ENCODE measurements around the gene LIPC.

The LIPC gene

DNA sequence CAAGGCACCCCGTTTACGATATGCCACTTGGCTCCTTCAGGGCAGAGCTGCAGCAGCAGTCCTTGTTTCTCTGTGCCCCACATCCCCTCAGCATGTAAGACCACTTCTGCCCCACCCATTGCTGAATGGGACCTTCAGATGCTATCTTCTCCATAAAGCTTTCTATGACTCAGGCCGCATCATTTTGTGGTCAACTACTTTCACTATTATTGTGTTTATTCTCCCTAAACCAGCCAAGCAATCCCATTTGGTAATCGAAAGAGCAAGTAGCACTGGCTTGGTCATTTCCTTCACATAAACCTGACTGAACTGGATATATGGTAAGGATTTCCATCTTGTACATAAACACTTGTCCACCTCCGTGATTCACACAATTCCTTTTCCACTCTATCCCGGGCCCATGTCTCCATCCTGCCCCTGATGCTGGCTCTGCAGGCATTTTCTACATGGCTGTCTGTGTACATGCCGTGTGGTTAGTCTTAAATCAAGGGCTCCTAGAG lies 25.7 kb downstream of the LIPC start:
- POLR2A ChIA-PET, result no interaction called here
- Histone ChIP-seq H3K9me3 (ENCODE audit: control insufficient read depth, insufficient read depth, low read depth, low read length) (no peaks in the 10 kb centered on the region), H3K36me3 (ENCODE audit: control insufficient read depth in 2 of 2, insufficient read depth in 1 of 2, low read length in 2 of 2) (no peaks in the 10 kb centered on the region), H3K4me3 (ENCODE audit: low read depth, low read length) (no peak overlapping the region), H3K4me1 (ENCODE audit: control insufficient read depth, insufficient read depth, low read length) (no peaks in the 10 kb centered on the region), H3K27ac (ENCODE audit: extremely low read depth, low read depth, low read length) (no peak overlapping the region)
- TF ChIP-seq ZNF214 (tag by site-specific recombination; IDR thresholded peaks at IDR 0.05; ENCODE audit: borderline replicate concordance), result no peak
- TF ChIP-seq ZNF404 (tag by site-specific recombination; IDR thresholded peaks at IDR 0.05), result no peak
- no peak for TF ChIP-seq ZFP37 (tag by site-specific recombination; IDR thresholded peaks at IDR 0.05)
- TF ChIP-seq, protein P1, sequence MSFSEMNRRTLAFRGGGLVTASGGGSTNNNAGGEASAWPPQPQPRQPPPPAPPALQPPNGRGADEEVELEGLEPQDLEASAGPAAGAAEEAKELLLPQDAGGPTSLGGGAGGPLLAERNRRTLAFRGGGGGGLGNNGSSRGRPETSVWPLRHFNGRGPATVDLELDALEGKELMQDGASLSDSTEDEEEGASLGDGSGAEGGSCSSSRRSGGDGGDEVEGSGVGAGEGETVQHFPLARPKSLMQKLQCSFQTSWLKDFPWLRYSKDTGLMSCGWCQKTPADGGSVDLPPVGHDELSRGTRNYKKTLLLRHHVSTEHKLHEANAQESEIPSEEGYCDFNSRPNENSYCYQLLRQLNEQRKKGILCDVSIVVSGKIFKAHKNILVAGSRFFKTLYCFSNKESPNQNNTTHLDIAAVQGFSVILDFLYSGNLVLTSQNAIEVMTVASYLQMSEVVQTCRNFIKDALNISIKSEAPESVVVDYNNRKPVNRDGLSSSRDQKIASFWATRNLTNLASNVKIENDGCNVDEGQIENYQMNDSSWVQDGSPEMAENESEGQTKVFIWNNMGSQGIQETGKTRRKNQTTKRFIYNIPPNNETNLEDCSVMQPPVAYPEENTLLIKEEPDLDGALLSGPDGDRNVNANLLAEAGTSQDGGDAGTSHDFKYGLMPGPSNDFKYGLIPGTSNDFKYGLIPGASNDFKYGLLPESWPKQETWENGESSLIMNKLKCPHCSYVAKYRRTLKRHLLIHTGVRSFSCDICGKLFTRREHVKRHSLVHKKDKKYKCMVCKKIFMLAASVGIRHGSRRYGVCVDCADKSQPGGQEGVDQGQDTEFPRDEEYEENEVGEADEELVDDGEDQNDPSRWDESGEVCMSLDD (tag by site-specific recombination; IDR thresholded peaks at IDR 0.05), result no peak
- TF ChIP-seq, protein P2, sequence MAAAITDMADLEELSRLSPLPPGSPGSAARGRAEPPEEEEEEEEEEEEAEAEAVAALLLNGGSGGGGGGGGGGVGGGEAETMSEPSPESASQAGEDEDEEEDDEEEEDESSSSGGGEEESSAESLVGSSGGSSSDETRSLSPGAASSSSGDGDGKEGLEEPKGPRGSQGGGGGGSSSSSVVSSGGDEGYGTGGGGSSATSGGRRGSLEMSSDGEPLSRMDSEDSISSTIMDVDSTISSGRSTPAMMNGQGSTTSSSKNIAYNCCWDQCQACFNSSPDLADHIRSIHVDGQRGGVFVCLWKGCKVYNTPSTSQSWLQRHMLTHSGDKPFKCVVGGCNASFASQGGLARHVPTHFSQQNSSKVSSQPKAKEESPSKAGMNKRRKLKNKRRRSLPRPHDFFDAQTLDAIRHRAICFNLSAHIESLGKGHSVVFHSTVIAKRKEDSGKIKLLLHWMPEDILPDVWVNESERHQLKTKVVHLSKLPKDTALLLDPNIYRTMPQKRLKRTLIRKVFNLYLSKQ (tag by site-specific recombination; IDR thresholded peaks at IDR 0.05; ENCODE audit: borderline replicate concordance), result no peak
- no peak for TF ChIP-seq ZNF530 (tag by site-specific recombination; IDR thresholded peaks at IDR 0.05; ENCODE audit: low read depth)
- TF ChIP-seq, protein P3, sequence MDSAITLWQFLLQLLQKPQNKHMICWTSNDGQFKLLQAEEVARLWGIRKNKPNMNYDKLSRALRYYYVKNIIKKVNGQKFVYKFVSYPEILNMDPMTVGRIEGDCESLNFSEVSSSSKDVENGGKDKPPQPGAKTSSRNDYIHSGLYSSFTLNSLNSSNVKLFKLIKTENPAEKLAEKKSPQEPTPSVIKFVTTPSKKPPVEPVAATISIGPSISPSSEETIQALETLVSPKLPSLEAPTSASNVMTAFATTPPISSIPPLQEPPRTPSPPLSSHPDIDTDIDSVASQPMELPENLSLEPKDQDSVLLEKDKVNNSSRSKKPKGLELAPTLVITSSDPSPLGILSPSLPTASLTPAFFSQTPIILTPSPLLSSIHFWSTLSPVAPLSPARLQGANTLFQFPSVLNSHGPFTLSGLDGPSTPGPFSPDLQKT (IDR thresholded peaks at IDR 0.05; ENCODE audit: borderline replicate concordance, low read depth, low read length), result no peak
- TF ChIP-seq ZNF626 (tag by site-specific recombination; IDR thresholded peaks at IDR 0.05), result no peak
- no peak for TF ChIP-seq ZNF777 (tag by site-specific recombination; IDR thresholded peaks at IDR 0.05; ENCODE audit: borderline replicate concordance)
- no peak for TF ChIP-seq KLF1 (tag by site-specific recombination; IDR thresholded peaks at IDR 0.05)
- TF ChIP-seq, protein P4, sequence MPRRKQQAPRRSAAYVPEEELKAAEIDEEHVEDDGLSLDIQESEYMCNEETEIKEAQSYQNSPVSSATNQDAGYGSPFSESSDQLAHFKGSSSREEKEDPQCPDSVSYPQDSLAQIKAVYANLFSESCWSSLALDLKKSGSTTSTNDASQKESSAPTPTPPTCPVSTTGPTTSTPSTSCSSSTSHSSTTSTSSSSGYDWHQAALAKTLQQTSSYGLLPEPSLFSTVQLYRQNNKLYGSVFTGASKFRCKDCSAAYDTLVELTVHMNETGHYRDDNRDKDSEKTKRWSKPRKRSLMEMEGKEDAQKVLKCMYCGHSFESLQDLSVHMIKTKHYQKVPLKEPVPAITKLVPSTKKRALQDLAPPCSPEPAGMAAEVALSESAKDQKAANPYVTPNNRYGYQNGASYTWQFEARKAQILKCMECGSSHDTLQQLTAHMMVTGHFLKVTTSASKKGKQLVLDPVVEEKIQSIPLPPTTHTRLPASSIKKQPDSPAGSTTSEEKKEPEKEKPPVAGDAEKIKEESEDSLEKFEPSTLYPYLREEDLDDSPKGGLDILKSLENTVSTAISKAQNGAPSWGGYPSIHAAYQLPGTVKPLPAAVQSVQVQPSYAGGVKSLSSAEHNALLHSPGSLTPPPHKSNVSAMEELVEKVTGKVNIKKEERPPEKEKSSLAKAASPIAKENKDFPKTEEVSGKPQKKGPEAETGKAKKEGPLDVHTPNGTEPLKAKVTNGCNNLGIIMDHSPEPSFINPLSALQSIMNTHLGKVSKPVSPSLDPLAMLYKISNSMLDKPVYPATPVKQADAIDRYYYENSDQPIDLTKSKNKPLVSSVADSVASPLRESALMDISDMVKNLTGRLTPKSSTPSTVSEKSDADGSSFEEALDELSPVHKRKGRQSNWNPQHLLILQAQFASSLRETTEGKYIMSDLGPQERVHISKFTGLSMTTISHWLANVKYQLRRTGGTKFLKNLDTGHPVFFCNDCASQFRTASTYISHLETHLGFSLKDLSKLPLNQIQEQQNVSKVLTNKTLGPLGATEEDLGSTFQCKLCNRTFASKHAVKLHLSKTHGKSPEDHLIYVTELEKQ (tag by site-specific recombination; IDR thresholded peaks at IDR 0.05; ENCODE audit: borderline replicate concordance), result no peak
- TF ChIP-seq ZFP69B (tag by site-specific recombination; IDR thresholded peaks at IDR 0.05), result no peak
- CTCF ChIA-PET, result interaction anchor here (0.9 kb wide), 1 partner anchor 9 kb away, joined by 3 read pairs; no protein-coding TSS in a partner anchor

DNA sequence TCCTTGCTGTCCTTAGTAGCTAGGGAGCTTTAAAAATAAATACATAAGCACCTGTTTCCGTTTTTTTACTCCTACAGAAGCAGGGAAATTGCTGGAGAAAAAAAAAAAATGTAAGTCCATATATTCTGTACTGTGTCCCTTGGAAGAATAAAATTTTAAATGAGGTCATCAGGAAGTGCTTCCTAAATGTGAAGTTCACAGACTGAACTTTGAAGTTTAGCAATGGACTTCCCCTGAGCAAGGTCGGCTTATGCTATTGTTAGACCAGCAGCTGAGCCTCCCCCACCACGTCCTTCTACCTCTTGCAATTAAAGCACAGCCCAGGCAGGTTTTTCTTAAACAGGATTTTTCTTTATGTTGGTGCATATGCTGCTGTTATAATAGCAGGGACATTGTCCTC lies 26.3 kb downstream of the LIPC start:
- Histone ChIP-seq H3K36me3 (ENCODE audit: control insufficient read depth in 2 of 2, insufficient read depth in 1 of 2, low read length in 2 of 2) (no peaks in the 10 kb centered on the region), H3K4me1 (ENCODE audit: control insufficient read depth, insufficient read depth, low read length) (no peaks in the 10 kb centered on the region), H3K27ac (ENCODE audit: extremely low read depth, low read depth, low read length) (no peak overlapping the region), H3K9me3 (ENCODE audit: control insufficient read depth, insufficient read depth, low read depth, low read length) (no peaks in the 10 kb centered on the region), H3K4me3 (ENCODE audit: low read depth, low read length) (no peak overlapping the region)
- ChIA-PET POLR2A (no interaction called here), CTCF (no interaction called here)
- no peak for TF ChIP-seq ZNF777 (tag by site-specific recombination; IDR thresholded peaks at IDR 0.05; ENCODE audit: borderline replicate concordance)
- TF ChIP-seq, protein P5, sequence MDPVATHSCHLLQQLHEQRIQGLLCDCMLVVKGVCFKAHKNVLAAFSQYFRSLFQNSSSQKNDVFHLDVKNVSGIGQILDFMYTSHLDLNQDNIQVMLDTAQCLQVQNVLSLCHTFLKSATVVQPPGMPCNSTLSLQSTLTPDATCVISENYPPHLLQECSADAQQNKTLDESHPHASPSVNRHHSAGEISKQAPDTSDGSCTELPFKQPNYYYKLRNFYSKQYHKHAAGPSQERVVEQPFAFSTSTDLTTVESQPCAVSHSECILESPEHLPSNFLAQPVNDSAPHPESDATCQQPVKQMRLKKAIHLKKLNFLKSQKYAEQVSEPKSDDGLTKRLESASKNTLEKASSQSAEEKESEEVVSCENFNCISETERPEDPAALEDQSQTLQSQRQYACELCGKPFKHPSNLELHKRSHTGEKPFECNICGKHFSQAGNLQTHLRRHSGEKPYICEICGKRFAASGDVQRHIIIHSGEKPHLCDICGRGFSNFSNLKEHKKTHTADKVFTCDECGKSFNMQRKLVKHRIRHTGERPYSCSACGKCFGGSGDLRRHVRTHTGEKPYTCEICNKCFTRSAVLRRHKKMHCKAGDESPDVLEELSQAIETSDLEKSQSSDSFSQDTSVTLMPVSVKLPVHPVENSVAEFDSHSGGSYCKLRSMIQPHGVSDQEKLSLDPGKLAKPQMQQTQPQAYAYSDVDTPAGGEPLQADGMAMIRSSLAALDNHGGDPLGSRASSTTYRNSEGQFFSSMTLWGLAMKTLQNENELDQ (tag by site-specific recombination; IDR thresholded peaks at IDR 0.05; ENCODE audit: low read depth), result no peak
- TF ChIP-seq KLF10 (tag by site-specific recombination; IDR thresholded peaks at IDR 0.05), result no peak
- TF ChIP-seq ZNF157 (tag by site-specific recombination; IDR thresholded peaks at IDR 0.05), result no peak
- no peak for TF ChIP-seq ZNF239 (tag by site-specific recombination; IDR thresholded peaks at IDR 0.05)
- TF ChIP-seq ZNF510 (tag by site-specific recombination; IDR thresholded peaks at IDR 0.05; ENCODE audit: insufficient replicate concordance), result no peak
- no peak for TF ChIP-seq ZBTB1 (tag by site-specific recombination; IDR thresholded peaks at IDR 0.05)
- no peak for TF ChIP-seq ZNF350 (tag by site-specific recombination; IDR thresholded peaks at IDR 0.05)
- TF ChIP-seq GLIS2 (tag by site-specific recombination; IDR thresholded peaks at IDR 0.05), result no peak
- TF ChIP-seq, protein P6, sequence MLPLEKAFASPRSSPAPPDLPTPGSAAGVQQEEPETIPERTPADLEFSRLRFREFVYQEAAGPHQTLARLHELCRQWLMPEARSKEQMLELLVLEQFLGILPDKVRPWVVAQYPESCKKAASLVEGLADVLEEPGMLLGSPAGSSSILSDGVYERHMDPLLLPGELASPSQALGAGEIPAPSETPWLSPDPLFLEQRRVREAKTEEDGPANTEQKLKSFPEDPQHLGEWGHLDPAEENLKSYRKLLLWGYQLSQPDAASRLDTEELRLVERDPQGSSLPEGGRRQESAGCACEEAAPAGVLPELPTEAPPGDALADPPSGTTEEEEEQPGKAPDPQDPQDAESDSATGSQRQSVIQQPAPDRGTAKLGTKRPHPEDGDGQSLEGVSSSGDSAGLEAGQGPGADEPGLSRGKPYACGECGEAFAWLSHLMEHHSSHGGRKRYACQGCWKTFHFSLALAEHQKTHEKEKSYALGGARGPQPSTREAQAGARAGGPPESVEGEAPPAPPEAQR (tag by site-specific recombination; IDR thresholded peaks at IDR 0.05), result no peak

All from HEK293 (cell line).